ENCODE results near the gene ZC3H15.
"Not testable (repeated sequence)": the region's sequence is repeated elsewhere in the genome, so short reads cannot be mapped to it uniquely, and the experiment has no call there.

The ZC3H15 gene

DNA sequence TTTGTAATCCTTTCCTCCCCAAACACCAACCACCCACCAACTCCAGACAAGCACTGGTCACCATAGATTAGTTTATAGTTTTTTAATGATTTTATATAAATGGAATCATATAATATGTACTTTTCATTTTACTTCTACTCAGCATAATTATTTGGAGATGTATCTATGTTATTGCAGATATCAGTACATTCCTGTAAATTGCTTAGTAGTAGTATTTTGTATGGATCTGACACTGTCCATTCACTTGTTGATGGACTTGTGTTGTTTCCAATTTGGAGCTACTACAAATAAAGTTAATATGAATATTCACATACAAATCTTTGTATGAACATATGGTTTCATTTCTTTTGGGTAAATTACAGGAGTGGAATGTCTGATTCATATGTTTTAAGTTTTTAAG, 31.0 kb downstream of the ZC3H15 start:
- Histone ChIP-seq H3K9ac (ENCODE audit: low read length in 5 of 5) (no peak overlapping the region), H3K4me1 (ENCODE audit: control insufficient read depth in 5 of 5, insufficient read depth in 5 of 5, low read length in 5 of 5) (peaks cover 0 to 6% (median 0%) of the 10 kb centered on the region in 5 donors), H3K27ac (ENCODE audit: low read depth, low read length) (no peak overlapping the region), H3K4me3 (ENCODE audit: low read depth in 1 of 5, low read length in 5 of 5) (no peak overlapping the region), H3K36me3 (ENCODE audit: control insufficient read depth in 5 of 5, insufficient read depth in 5 of 5, low read length in 5 of 5) (peaks cover 5 to 26% (median 9%) of the 10 kb centered on the region in 5 donors), H3K9me3 (ENCODE audit: control insufficient read depth in 5 of 5, low read length in 5 of 5) (no peaks in the 10 kb centered on the region), H3K27me3 (ENCODE audit: control insufficient read depth in 5 of 5, insufficient read depth in 4 of 5, low read length in 5 of 5) (no peaks in the 10 kb centered on the region)

DNA sequence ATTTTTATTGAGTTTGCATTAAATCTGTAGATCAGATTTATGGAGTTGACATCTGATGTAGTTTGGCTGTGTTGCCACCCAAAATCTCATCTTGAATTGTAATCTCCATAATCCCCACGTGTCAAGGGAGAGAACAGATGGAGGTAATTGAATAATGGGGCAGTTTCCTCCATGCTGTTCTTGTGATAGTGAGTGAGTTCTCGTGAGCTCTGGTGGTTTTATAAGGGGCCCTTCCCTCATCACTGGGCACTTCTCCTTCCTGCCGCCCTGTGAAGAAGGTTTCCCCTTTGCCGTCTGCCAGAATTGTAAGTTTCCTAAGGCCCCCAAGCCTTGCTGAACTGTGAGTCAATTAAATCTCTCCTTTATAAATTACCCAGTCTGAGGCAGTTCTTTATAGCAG, 32.2 kb downstream of the ZC3H15 start:
- peaks cover 0 to 24% (median 8%) of the 10 kb centered on the region in 5 donors for H3K36me3 ChIP-seq (ENCODE audit: control insufficient read depth in 5 of 5, insufficient read depth in 5 of 5, low read length in 5 of 5)
- H3K4me1 ChIP-seq (ENCODE audit: control insufficient read depth in 5 of 5, insufficient read depth in 5 of 5, low read length in 5 of 5) = peaks cover 0 to 6% (median 0%) of the 10 kb centered on the region in 5 donors
- H3K27ac ChIP-seq (ENCODE audit: low read depth, low read length) = no peak overlapping the region
- no peak overlapping the region for H3K4me3 ChIP-seq (ENCODE audit: low read depth in 1 of 5, low read length in 5 of 5)
- no peaks in the 10 kb centered on the region for H3K27me3 ChIP-seq (ENCODE audit: control insufficient read depth in 5 of 5, insufficient read depth in 4 of 5, low read length in 5 of 5)
- no peak overlapping the region for H3K9ac ChIP-seq (ENCODE audit: low read length in 5 of 5)
- H3K9me3 ChIP-seq (ENCODE audit: control insufficient read depth in 5 of 5, low read length in 5 of 5) = no peaks in the 10 kb centered on the region

DNA sequence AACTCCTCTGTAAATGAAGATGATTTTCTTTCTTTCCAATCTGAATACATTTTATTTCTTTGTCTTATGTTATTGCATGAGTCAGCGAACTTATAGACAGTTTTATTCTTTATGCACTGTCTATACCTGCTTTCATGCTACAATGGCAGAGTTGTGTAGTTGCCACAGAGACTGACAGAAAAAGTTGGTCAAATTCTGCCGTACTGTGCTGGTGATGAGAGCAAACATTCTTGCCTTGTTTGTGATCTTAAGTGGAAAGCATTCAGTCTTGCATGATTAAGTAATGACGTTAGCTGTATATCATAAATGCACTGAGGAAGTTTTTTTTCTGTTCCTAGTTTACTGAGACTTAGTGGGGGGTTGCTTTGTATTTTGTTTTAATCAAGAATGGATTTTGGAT, 32.9 kb downstream of the ZC3H15 start:
- peaks cover 0 to 20% (median 8%) of the 10 kb centered on the region in 5 donors for H3K36me3 ChIP-seq (ENCODE audit: control insufficient read depth in 5 of 5, insufficient read depth in 5 of 5, low read length in 5 of 5)
- no peak overlapping the region for H3K9ac ChIP-seq (ENCODE audit: low read length in 5 of 5)
- H3K4me3 ChIP-seq (ENCODE audit: low read depth in 1 of 5, low read length in 5 of 5) = no peak overlapping the region
- H3K9me3 ChIP-seq (ENCODE audit: control insufficient read depth in 5 of 5, low read length in 5 of 5) = no peaks in the 10 kb centered on the region
- H3K27me3 ChIP-seq (ENCODE audit: control insufficient read depth in 5 of 5, insufficient read depth in 4 of 5, low read length in 5 of 5) = no peaks in the 10 kb centered on the region
- H3K4me1 ChIP-seq (ENCODE audit: control insufficient read depth in 5 of 5, insufficient read depth in 5 of 5, low read length in 5 of 5) = peaks cover 0 to 6% (median 0%) of the 10 kb centered on the region in 5 donors
- H3K27ac ChIP-seq (ENCODE audit: low read depth, low read length) = no peak overlapping the region

DNA sequence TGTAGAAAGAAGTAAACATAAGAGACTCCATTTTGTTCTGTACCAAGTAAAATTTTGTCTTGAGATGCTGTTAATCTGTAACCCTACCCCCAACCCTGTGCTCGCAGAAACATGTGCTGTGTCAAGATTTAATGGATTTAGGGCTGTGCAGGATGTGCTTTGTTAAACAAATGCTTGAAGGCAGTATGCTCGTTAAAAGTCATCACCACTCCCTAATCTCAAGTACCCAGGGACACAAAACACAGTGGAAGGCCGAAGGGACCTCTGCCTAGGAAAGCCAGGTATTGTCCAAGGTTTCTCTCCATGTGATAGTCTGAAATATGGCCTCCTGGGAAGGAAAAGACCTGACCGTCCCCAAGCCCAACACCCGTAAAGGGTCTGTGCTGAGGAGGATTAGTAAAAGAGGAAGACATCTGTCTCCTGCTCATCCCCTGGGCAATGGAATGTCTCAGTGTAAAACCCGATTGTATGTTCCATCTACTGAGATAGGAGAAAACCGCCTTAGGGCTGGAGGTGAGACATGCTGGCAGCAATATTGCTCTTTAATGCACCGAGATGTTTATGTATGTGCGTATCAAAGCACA, 35.6 kb downstream of the ZC3H15 start:
- not testable (repeated sequence) for H3K27me3 ChIP-seq (ENCODE audit: control insufficient read depth in 5 of 5, insufficient read depth in 4 of 5, low read length in 5 of 5); H3K4me1 ChIP-seq (ENCODE audit: control insufficient read depth in 5 of 5, insufficient read depth in 5 of 5, low read length in 5 of 5); H3K27ac ChIP-seq (ENCODE audit: low read depth, low read length); H3K4me3 ChIP-seq (ENCODE audit: low read depth in 1 of 5, low read length in 5 of 5); H3K9me3 ChIP-seq (ENCODE audit: control insufficient read depth in 5 of 5, low read length in 5 of 5); H3K9ac ChIP-seq (ENCODE audit: low read length in 5 of 5)
- H3K36me3 ChIP-seq (ENCODE audit: control insufficient read depth in 5 of 5, insufficient read depth in 5 of 5, low read length in 5 of 5) = peaks cover 0 to 17% (median 8%) of the 10 kb centered on the region in 5 donors

DNA sequence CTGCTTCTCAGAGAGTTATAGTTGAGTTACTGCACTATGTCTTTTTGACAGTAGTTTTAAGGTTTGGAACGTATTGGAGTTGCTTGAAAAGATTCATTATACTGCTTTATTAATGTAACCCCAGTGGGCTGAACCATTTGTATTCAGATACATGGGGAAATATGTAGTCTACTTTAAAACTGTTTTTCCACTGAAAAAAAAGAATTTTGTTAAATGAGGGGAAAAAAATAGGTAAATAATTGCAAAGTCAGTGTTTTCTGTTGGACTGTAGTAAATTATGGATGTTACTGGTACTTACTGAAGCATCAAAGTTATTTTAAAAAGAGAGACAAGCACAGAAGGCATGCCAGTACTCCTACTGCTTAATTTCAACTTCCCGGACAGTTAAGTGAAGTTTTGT, 36.4 kb downstream of the ZC3H15 start:
- peaks cover 0 to 17% (median 8%) of the 10 kb centered on the region in 5 donors for H3K36me3 ChIP-seq (ENCODE audit: control insufficient read depth in 5 of 5, insufficient read depth in 5 of 5, low read length in 5 of 5)
- no peaks in the 10 kb centered on the region for H3K27me3 ChIP-seq (ENCODE audit: control insufficient read depth in 5 of 5, insufficient read depth in 4 of 5, low read length in 5 of 5)
- H3K9me3 ChIP-seq (ENCODE audit: control insufficient read depth in 5 of 5, low read length in 5 of 5) = no peaks in the 10 kb centered on the region
- no peak overlapping the region for H3K9ac ChIP-seq (ENCODE audit: low read length in 5 of 5)
- H3K27ac ChIP-seq (ENCODE audit: low read depth, low read length) = no peak overlapping the region
- H3K4me1 ChIP-seq (ENCODE audit: control insufficient read depth in 5 of 5, insufficient read depth in 5 of 5, low read length in 5 of 5) = no peaks in the 10 kb centered on the region
- H3K4me3 ChIP-seq (ENCODE audit: low read depth in 1 of 5, low read length in 5 of 5) = no peak overlapping the region

DNA sequence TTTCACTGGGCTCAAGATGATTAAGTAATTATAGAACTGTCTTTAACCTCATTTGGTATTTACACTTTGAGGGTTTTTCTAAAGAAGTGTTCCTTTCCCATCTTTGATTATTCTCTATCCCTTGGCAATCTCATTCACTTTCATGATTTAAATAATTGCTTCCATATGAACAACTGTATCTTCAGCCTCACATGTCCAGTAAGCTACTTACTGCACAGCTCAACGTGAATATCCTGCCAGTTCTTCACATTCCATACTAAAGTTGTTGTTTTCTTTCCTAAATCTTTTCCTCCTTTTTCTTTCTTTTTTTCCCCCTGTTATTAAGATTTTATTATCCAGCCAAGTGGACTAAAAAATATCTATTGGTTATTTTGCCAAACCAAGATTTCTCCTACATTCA, 37.7 kb downstream of the ZC3H15 start:
- no peaks in the 10 kb centered on the region for H3K4me1 ChIP-seq (ENCODE audit: control insufficient read depth in 5 of 5, insufficient read depth in 5 of 5, low read length in 5 of 5)

DNA sequence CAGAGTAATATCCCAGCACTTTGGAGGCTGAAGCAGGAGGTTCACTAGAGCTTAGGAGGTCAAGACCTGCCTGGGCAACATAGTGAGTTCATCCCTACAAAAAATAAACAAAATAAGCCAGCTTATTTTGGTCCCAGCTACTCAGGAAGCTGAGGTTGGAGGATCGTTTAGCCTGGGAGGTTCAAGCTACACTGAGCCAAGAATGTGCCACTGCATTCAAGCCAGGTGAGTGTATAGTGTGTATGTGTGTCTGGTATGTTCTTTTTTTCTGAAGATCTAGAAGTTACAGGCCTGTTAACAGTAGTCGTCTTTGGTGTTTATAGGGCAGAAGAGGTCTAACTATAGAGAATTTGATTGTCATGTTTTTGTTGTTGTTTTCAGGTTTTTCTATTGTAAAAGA, 40.2 kb downstream of the ZC3H15 start:
- Histone ChIP-seq H3K4me1 (ENCODE audit: control insufficient read depth in 5 of 5, insufficient read depth in 5 of 5, low read length in 5 of 5) (no peaks in the 10 kb centered on the region), H3K9ac (ENCODE audit: low read length in 5 of 5) (no peak overlapping the region), H3K27me3 (ENCODE audit: control insufficient read depth in 5 of 5, insufficient read depth in 4 of 5, low read length in 5 of 5) (no peaks in the 10 kb centered on the region), H3K9me3 (ENCODE audit: control insufficient read depth in 5 of 5, low read length in 5 of 5) (no peaks in the 10 kb centered on the region), H3K27ac (ENCODE audit: low read depth, low read length) (no peak overlapping the region), H3K4me3 (ENCODE audit: low read depth in 1 of 5, low read length in 5 of 5) (no peak overlapping the region), H3K36me3 (ENCODE audit: control insufficient read depth in 5 of 5, insufficient read depth in 5 of 5, low read length in 5 of 5) (peaks cover 0 to 3% (median 0%) of the 10 kb centered on the region in 5 donors)

More for the DNA sequence above, 37.7 kb downstream of the ZC3H15 start:
- H3K4me3 ChIP-seq (ENCODE audit: low read depth in 1 of 5, low read length in 5 of 5) = no peak overlapping the region
- peaks cover 0 to 11% (median 8%) of the 10 kb centered on the region in 5 donors for H3K36me3 ChIP-seq (ENCODE audit: control insufficient read depth in 5 of 5, insufficient read depth in 5 of 5, low read length in 5 of 5)
- H3K27me3 ChIP-seq (ENCODE audit: control insufficient read depth in 5 of 5, insufficient read depth in 4 of 5, low read length in 5 of 5) = no peaks in the 10 kb centered on the region
- H3K27ac ChIP-seq (ENCODE audit: low read depth, low read length) = no peak overlapping the region
- no peak overlapping the region for H3K9ac ChIP-seq (ENCODE audit: low read length in 5 of 5)
- no peaks in the 10 kb centered on the region for H3K9me3 ChIP-seq (ENCODE audit: control insufficient read depth in 5 of 5, low read length in 5 of 5)

DNA sequence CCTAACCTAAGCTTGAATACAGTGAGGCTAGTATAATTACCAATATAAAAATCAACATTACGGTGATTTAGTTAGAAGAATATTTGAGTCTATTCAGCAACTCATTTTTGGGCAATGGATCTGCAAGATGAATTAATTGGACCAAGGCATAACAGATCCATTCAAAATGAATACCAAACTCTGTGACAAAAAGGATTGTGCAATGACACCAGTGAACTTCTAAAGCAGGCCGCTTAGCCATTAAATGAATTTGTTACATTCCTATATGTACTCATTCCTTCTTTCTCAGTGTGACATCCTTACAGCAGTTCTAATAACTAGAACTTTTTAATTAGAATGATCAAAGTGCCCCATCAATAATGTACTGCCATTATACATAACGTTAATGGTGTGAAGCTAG, 44.3 kb downstream of the ZC3H15 start:
- H3K9me3 ChIP-seq (ENCODE audit: control insufficient read depth in 5 of 5, low read length in 5 of 5) = no peaks in the 10 kb centered on the region
- H3K36me3 ChIP-seq (ENCODE audit: control insufficient read depth in 5 of 5, insufficient read depth in 5 of 5, low read length in 5 of 5) = no peaks in the 10 kb centered on the region
- H3K27ac ChIP-seq (ENCODE audit: low read depth, low read length) = no peak overlapping the region
- H3K9ac ChIP-seq (ENCODE audit: low read length in 5 of 5) = no peak overlapping the region
- H3K4me3 ChIP-seq (ENCODE audit: low read depth in 1 of 5, low read length in 5 of 5) = no peak overlapping the region
- H3K27me3 ChIP-seq (ENCODE audit: control insufficient read depth in 5 of 5, insufficient read depth in 4 of 5, low read length in 5 of 5) = no peaks in the 10 kb centered on the region
- H3K4me1 ChIP-seq (ENCODE audit: control insufficient read depth in 5 of 5, insufficient read depth in 5 of 5, low read length in 5 of 5) = no peaks in the 10 kb centered on the region

DNA sequence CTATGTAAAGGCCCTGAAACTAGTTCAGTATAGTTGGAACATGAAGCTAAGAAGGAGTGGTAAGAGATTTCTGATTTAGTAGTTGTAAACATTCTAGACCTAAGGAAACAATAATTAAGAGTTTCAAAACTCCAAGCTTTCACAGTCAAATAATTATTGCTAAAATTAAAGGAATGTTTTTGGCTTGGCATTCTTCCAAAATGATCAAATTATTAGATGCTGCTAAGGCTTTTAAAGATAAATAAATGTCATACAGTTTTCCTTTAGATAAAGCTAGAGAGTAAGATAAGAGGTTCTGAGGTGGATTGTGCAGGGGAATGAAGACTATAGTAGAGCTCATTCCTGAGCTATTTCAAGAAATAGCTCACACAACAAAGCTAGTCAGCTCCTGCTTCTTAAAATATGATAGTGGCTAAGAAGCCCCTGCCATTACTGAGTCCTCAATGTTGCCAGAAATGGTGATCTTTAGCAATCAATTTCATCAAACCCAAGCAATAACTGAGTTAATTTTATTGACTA, 45.3 kb downstream of the ZC3H15 start:
- H3K36me3 ChIP-seq (ENCODE audit: control insufficient read depth in 5 of 5, insufficient read depth in 5 of 5, low read length in 5 of 5) = no peaks in the 10 kb centered on the region
- H3K27me3 ChIP-seq (ENCODE audit: control insufficient read depth in 5 of 5, insufficient read depth in 4 of 5, low read length in 5 of 5) = no peaks in the 10 kb centered on the region
- H3K4me3 ChIP-seq (ENCODE audit: low read depth in 1 of 5, low read length in 5 of 5) = no peak overlapping the region
- no peaks in the 10 kb centered on the region for H3K9me3 ChIP-seq (ENCODE audit: control insufficient read depth in 5 of 5, low read length in 5 of 5)
- no peak overlapping the region for H3K9ac ChIP-seq (ENCODE audit: low read length in 5 of 5)
- no peak overlapping the region for H3K27ac ChIP-seq (ENCODE audit: low read depth, low read length)
- H3K4me1 ChIP-seq (ENCODE audit: control insufficient read depth in 5 of 5, insufficient read depth in 5 of 5, low read length in 5 of 5) = no peaks in the 10 kb centered on the region

DNA sequence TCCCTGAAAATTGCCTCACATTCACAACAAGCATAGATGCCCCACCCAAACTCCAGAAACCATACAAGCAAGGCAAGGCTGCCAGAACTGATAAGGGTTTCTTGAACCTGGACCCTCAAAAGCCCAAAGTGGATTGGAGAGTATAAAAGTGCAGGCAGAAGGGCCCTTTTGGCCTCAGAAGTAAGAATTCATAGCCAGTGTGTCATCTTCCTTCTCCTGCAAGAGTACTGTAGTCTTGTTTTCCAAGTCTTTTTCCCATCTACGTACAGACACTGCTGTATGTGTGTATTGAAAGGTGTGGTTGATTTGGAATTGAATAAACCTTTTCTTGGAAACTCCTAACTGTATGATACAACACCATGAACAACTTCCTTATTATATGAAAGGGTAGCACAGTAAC, 46.8 kb downstream of the ZC3H15 start:
- H3K4me3 ChIP-seq (ENCODE audit: low read depth in 1 of 5, low read length in 5 of 5) = no peak overlapping the region
- H3K36me3 ChIP-seq (ENCODE audit: control insufficient read depth in 5 of 5, insufficient read depth in 5 of 5, low read length in 5 of 5) = no peaks in the 10 kb centered on the region
- H3K27ac ChIP-seq (ENCODE audit: low read depth, low read length) = no peak overlapping the region
- no peak overlapping the region for H3K9ac ChIP-seq (ENCODE audit: low read length in 5 of 5)
- H3K4me1 ChIP-seq (ENCODE audit: control insufficient read depth in 5 of 5, insufficient read depth in 5 of 5, low read length in 5 of 5) = no peaks in the 10 kb centered on the region
- no peaks in the 10 kb centered on the region for H3K9me3 ChIP-seq (ENCODE audit: control insufficient read depth in 5 of 5, low read length in 5 of 5)
- H3K27me3 ChIP-seq (ENCODE audit: control insufficient read depth in 5 of 5, insufficient read depth in 4 of 5, low read length in 5 of 5) = no peaks in the 10 kb centered on the region
